Activated CD8-positive, alpha-beta memory T cell treated with anti-CD3 and anti-CD28 coated beads for 36 hours (primary cell): ENCODE results near the gene CUEDC1. TPM values are rescaled to one million over a fixed set of nuclear protein-coding genes. Genes with fewer than 3 reads are reported as not detected.
"Not testable (repeated sequence)": the region's sequence is repeated elsewhere in the genome, so short reads cannot be mapped to it uniquely, and the experiment has no call there.

Experiments
- CTCF ChIA-PET: fragments of 350-600 bp; sonication (Branson Sonifier 250); formaldehyde crosslinking; loops from one replicate; lab custom pipeline; 2021; ENCODE audit warnings: antibody characterized with exemption; lab: Charles Lee
- POLR2A ChIA-PET: fragments of 350-600 bp; sonication (Branson Sonifier 250); formaldehyde crosslinking; loops from one replicate; lab custom pipeline; 2021; ENCODE audit warnings: antibody characterized with exemption; lab: Charles Lee
- total RNA-seq, 2 experiments: library from RNA; stranded (reverse); gene quantifications; one replicate each; pipeline ENCODE4 v1.2.3, GENCODE V29; 2021

Gene CUEDC1
- total RNA-seq, 2 experiments from 2014 or later: 0.30 TPM; not detected in 1

- CTCF ChIA-PET: interaction anchor here (0.6 kb wide), 1 partner anchor 24 kb away, joined by 3 read pairs; no protein-coding TSS in a partner anchor
These were observed 23.6 kb downstream of the CUEDC1 start for GRCh38 chr17:57931488-57932137.

GRCh38 chr17:57930239-57930638 lies 25.0 kb downstream of the CUEDC1 start:
- CTCF ChIA-PET: no interaction called here
- POLR2A ChIA-PET: no interaction called here

More at GRCh38 chr17:57931488-57932137, 23.6 kb downstream of the CUEDC1 start:
- POLR2A ChIA-PET: no interaction called here

GRCh38 chr17:57929386-57929785 lies 25.8 kb downstream of the CUEDC1 start:
- ChIA-PET POLR2A (no interaction called here), CTCF (no interaction called here)

- ChIA-PET POLR2A (no interaction called here), CTCF (no interaction called here)
These were observed 26.3 kb downstream of the CUEDC1 start for GRCh38 chr17:57928928-57929327.

DNA sequence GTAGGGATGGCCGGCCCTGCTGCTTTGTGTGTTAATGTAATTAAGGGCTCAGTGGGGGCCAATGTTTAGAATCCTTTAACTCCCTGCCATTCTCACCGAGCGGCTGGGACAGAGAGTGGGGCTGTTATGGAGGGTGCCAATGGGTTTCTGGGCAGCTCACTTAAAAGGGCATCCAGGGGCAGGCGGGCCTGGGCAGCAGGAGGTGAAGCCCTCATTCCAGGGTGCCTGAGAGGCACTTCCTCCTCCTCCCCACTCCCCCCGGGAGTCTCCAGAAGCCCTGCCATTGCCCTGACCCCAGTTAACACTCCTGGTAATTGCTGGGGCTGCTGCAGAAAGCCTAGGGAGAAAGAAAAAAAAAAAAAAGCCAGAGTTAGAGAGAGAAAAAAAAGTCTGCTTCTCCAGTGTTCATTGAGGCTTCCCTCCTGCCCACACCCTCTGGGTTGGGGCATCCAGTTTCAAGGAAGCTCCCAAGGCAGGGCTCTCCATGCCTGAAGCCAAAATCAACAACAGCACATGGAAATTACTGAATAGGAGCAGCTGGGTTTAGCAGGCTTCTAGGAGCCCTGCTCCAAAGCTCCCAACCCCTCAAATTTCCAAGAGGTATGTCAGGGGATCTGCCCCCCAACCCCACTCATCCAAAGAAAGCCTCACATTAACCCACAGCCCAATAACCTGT lies 28.0 kb downstream of the CUEDC1 start:
- CTCF ChIA-PET: no interaction called here
- POLR2A ChIA-PET: no interaction called here

DNA sequence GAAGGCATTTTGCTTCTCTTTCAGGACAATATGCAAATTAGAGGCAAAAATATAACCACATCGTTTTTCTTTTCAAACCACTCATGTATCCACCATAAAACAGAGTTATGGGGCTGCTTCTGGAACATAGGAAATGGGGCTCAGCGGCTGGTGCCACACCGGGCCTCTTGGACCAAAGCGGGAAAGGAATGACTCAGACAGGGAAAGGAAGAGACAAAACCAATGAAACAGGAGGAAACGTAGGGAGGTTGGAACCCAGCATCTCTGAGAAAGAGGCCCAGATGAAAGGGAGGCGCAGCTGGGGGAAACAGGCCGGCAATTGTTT lies 28.5 kb downstream of the CUEDC1 start:
- ChIA-PET CTCF (no interaction called here), POLR2A (no interaction called here)

DNA sequence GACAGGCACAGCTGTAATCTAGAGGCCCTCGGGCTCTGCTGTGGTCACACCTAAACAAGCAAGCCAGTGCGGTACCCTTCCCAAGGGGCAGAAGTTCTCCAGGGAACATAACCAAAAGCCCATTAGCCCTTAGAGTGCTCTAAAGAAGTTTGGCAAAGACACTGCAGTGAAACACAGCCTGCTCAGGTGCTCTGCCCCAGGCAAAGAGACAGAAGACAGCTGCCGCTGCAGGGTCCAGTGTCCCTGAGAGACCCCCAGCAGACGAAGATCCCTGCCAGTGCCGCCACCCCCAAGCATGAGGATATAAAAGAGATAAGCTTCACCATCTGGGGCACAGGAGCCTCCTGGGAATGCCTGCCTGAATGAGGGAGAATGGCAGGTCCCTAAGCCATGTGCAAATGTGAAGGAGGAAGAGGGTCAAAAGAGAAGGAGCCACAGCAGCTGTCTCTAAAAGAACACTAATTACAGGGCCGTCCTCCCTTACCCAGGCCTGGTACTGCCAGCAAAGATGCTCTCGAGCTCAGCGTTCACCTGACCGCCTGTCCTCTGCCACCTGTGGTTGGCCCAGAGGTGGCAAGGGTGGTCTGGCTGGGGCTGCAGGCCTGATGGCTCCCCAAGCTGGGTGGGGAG lies 29.7 kb downstream of the CUEDC1 start:
- CTCF ChIA-PET: interaction anchor here (0.6 kb wide), 1 partner anchor 12 kb away, joined by 3 read pairs; no protein-coding TSS in a partner anchor
- POLR2A ChIA-PET: interaction anchor here (0.5 kb wide), 1 partner anchor 629 kb away, joined by 4 read pairs; no protein-coding TSS in a partner anchor

DNA sequence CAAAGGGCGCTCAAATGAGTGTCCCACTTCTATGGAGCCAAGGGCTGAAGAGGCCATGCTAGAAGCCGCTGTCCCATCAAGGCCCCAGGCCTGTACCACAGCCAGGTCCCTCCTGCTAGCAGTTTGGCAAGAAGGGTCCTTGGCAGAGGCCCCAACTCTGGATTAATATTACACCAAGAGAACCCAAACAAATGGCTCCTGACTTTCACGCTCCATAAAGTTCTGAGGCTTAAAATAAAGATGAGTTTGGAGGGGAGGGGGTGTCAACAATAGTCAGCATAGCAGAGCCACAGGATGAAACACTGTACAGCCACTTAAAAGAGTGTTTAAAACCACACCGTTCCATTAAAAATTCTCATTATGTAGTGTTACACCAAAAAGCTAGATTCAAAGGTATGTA lies 30.5 kb downstream of the CUEDC1 start:
- ChIA-PET CTCF (interaction anchor here (0.6 kb wide), 1 partner anchor 13 kb away, joined by 3 read pairs; no protein-coding TSS in a partner anchor), POLR2A (no interaction called here)

GRCh38 chr17:57923182-57923872 lies 31.9 kb downstream of the CUEDC1 start:
- POLR2A ChIA-PET: no interaction called here
- CTCF ChIA-PET: no interaction called here

DNA sequence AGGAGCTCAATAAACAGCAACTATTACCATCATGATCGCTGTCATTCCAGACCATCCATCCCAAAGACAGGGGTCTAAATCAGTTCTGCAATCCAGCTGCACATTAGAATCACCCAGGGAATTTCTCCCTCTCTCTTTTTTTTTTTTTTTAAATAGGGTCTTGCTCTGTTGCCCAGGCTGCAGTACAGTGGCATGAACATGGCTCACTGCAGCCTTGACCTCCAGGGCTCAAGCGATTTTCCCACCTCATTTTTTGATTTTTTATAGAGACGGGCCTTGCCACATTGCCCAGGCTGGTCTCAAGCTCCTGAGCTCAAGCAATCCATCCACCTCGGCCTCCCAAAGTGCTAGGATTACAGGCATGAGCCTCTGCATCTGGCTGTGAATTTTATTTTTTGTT lies 32.5 kb downstream of the CUEDC1 start:
- CTCF ChIA-PET, POLR2A ChIA-PET: not testable (repeated sequence)

DNA sequence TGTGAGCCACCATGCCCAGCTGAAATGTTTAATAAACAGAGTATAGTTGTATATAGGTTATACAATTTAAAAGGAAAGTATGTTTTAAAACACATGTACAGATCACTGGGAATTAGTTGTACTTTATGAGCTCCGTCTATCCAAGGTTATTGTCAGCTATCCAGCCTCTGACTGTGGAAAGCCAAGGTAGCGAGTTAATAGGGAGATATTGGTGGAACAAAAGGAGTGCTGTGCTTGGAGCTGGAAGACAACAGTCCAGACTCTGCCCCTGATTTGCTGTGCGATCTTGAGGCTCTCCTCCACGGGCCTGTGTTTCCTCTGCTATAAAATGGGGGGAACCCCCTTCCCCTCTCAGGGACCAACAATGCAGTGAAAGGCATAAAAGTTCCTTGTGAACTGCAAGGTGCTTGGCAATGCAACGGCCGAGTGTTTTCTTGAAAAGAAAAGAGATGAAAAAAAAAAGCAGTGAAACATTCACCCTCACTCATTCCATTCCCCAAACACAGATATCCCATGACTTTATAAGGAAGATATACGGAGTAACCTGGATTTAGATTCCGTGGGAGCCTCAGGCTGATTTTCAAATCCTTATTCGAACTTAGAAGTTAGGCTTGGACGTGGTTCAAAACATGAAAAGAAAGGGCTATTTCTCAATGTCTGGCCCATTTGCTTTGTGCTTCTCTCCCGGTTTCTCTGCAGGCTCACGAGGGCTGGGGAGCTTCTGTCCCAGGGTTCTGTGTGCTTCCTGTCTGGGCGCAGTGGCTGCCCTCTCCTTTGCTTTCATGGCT lies 34.1 kb downstream of the CUEDC1 start:
- ChIA-PET POLR2A (no interaction called here), CTCF (interaction anchor here (0.5 to 1.1 kb wide), 2 partner anchors 43 to 50 kb away, joined by 3 read pairs; no protein-coding TSS in a partner anchor)

- CTCF ChIA-PET: no interaction called here
These were observed 35.3 kb downstream of the CUEDC1 start for GRCh38 chr17:57919918-57920317.

GRCh38 chr17:57918017-57918895 lies 37.0 kb downstream of the CUEDC1 start:
- ChIA-PET POLR2A (no interaction called here), CTCF (no interaction called here)

More at GRCh38 chr17:57919918-57920317, 35.3 kb downstream of the CUEDC1 start:
- POLR2A ChIA-PET: no interaction called here

DNA sequence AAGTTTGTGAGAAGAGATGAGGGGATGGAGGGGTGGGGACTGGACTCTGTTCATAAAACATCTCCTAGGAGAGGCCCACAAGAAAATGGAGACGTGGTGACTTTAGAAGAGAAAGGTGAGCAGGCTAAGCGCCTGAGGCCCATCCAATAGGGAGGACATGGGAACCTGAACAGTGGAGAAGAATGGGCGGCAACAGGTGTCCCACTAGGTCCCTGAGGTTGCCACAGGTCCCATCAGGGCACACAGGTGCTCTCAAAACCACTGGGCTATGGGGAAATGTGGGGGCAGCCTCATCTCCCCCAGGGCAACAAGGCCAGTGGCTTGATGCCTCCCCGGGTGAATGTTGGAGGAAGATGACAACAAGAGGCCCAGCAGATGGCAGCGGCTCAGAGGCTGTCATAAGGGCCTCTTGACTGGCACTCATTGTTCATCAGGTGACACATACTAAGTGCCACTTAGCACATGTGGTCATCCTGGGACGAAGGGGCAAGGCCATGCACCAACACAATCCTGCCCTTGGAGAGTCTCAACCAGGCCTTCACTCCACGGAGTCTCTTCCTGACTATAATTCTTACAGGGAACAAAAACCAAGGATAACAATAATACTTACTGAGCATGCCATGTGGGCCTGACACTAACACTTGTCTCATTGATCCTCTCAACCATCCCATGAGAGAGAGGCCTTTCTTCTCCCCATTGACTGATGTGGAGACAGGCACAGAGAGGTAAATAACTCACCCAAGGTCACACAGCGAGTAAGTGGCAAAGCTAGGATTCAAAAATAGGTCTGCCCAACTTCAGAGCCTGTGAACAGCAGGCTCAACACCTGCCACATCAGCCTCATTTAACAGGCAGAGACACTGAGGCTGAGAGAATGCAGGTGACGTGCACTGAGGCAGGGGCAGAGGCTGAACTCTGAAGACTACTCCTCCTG lies 38.0 kb downstream of the CUEDC1 start:
- ChIA-PET POLR2A (no interaction called here), CTCF (no interaction called here)

GRCh38 chr17:57915985-57916757 lies 39.0 kb downstream of the CUEDC1 start:
- ChIA-PET CTCF (no interaction called here), POLR2A (no interaction called here)

DNA sequence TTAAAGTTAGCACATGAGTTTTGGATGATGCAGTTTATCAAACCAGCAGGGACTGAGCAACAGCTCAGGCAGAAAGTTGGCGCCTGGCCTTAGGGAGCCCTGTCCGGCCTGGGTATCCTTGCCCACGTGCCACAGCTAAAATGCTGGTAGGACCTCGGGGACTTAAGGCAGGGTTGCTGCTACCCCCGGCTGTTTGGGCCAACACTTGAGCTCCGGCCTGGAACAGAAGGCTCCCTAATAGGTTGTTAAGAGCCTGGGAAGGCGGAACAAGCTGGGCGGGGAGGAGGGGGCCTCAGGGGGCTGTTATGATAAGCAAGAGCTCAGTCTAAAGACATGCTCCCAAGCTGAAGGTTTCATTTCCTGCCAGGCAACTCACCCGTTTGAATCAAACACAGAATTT lies 39.7 kb downstream of the CUEDC1 start:
- CTCF ChIA-PET: no interaction called here
- POLR2A ChIA-PET: no interaction called here
